NCI-H1417 (cell line): ENCODE results near the gene EEF1AKMT2.
A peak's percentile ranks its signal among the peaks of the same experiment; 100 is the strongest.
"Not testable (repeated sequence)": the region's sequence is repeated elsewhere in the genome, so short reads cannot be mapped to it uniquely, and the experiment has no call there.

Source experiments
- DNase-seq, 3 experiments: peaks; one replicate each; lab custom pipeline; 2025; lab: John Stamatoyannopoulos, UW

EEF1AKMT2 gene

DNA sequence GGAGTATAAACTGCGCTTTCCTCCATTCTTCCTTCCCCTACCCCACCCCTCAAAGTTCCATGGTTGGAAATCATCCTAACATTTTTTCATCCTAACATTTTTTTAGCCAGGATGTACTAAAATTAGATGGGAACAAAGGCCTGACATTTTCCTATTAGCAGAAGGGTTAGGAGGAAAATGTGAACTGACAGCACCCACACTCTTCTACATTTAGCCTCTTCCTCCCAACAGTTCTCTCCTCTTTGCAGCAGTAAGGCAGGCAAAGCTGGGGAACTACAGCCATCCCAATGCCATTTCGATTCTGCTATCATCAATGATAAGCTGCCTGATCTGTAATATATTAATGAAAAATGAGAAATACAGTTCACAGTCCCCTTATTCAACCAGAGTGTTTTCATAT lies 36.1 kb downstream of the EEF1AKMT2 start:
- DNase-seq: no peak

GRCh38 chr10:124754227-124754626 lies 37.5 kb downstream of the EEF1AKMT2 start:
- no peak for DNase-seq

DNA sequence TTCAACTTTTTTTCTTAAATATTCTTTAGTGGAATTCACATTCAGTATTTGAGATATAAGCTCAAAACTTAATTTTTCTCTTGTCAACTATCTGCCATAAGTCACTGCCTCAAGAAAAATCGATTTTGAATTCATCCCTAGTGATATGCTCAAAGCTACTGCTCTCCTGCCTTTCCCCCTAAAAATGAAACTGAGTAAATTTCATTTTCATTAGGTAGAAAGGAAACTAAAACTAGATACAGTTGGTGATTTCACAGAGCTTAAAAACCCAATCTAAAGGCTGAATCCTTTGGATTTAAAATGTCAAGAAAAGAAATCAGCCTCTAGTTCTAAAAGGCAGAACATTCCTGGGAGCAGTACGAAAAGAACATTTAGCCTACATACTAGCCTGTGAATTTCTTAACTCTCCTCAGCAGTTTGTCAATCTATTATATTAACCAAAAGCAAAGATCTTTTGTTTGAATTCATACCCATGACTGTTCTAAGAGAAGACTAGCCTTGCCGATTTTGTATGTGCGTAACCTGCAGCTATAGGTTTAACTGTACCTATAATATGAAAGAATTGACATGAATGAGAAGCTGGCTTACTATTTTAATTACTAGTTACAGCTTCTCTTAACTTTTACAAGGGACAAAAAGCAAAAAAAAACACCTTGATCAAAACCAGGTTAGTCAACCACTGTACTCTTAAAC lies 42.6 kb downstream of the EEF1AKMT2 start:
- DNase-seq: no peak

- DNase-seq: no peak
These were observed 43.5 kb downstream of the EEF1AKMT2 start for GRCh38 chr10:124748166-124748565.

- DNase-seq: no peak
These were observed 43.9 kb downstream of the EEF1AKMT2 start for GRCh38 chr10:124747745-124748144.

GRCh38 chr10:124746992-124747391 lies 44.7 kb downstream of the EEF1AKMT2 start:
- DNase-seq: no peak

GRCh38 chr10:124746447-124746846 lies 45.2 kb downstream of the EEF1AKMT2 start:
- DNase-seq: not testable (repeated sequence)

DNA sequence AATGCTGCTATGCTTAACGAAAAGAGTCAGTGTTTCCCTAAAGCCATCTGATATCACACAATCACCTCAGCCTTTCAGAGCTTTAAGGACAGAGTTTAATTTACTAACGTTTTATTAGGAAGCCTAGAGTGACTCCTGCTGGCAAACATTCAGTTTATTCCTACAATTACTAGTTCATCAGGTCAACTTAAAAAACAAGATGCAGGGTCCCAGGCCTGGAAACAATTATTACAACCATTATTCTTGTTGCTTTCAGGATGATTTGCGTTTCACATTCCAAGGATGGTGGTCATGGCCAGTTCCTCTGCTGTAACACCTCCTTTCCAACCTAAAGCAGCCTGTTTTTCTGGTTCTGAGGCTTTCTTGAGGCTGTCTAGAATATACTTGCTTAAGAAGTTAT lies 46.0 kb downstream of the EEF1AKMT2 start:
- DNase-seq: peak in 2 of 3 experiments; percentile 9 to 65

DNA sequence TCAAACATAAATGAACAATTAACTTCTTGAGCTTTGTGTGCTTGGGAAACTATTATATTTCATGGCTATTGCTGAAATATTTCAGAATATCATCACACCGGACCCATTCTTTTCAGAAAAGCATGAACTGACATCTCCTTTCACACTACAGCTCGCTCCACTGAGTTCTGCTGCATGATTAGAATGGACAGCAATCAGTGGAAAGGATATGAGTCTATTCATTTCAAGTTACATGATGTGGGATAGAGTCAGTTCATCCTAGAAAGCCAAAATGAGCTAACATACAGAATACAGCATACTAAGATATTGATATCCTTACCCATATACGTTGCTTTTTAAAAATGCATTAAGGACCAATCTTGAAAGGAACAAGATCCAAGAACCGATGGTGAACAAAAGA lies 46.4 kb downstream of the EEF1AKMT2 start:
- DNase-seq: no peak

GRCh38 chr10:124744102-124745050 lies 47.3 kb downstream of the EEF1AKMT2 start, which contains the start of gene FAM53B:
Gene FAM53B, minus strand, starts transcription at chr10:124744378. Its CDS starts 37,665 bp downstream, at chr10:124706713.
- peak; percentile 65 to 77 (median 74) for DNase-seq

- DNase-seq: peak in 2 of 3 experiments; percentile 45 to 53
These were observed 48.2 kb downstream of the EEF1AKMT2 start for GRCh38 chr10:124743191-124744101.

GRCh38 chr10:124742413-124743190 lies 49.1 kb downstream of the EEF1AKMT2 start:
- DNase-seq: peak; percentile 30 to 63 (median 55)

DNA sequence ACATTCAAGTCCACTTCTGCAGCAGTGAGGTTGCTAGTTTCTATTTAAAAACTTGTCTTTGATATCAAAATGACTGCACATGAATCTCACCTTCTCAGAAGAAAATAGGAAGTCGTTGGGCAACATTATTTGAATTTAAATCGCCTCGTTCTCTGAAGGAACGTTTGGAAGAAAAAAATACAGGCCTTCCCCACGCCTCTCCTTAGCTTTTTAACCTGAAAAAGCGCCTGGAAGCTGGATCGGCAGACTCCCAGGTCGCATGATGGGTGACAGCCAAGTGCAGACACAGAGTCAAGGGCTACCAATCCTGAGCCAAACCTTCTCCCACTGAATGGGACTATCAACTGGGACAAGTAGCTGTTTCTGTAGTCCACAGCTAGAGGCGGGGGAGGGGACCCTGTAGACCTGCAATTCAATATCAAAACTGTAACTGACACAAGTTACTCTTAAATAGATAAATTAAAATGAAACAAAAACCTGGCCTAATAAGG lies 49.7 kb downstream of the EEF1AKMT2 start:
- peak in 1 of 3 experiments; percentile 55 for DNase-seq

- DNase-seq: peak; percentile 59 to 83 (median 62)
These were observed 50.3 kb downstream of the EEF1AKMT2 start for GRCh38 chr10:124741281-124741921.

DNA sequence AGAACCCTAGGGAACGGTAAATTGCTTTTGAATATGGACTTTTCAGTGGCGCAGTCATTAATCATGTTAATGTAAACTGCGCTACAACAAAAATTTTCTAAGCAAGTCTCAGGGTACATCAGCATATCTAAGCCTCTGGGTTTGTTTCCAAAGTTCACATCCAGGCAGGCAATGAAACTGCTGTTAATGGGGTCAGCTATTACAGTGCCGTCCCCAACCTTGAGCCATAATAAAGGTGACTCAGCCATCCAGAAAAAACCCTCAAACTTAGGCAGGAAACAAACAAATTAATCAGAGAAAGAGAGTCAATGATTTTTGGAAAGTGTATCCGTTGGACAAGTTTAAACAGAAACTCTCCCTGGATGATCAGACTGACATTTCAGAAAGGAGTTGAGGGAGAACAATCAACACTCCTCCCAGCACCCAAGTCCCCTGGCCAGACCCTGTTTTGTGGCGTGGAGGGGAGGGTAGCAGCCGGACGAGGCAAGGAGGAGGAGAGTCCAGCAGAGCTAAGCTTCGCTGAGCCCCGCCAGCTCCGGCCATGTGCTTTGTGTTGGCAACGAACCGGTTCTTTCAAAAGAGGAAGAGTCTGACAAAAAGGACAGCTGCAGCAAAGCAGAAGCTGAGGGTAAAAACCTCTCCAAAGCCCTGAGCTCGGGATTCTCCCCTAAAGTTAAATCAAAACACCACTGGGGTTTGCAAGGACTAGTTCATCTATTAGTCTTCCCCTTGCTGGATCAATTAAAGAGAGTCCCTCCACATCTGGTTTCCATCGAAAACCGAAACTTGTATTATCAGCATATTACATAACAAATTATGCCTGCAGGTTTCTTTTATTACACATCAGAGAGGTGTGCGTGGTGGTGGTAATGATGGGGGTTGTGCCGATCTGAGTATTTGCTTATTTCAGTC lies 51.1 kb downstream of the EEF1AKMT2 start:
- peak; percentile 7 to 66 (median 31) for DNase-seq

GRCh38 chr10:124739986-124740368 lies 51.7 kb downstream of the EEF1AKMT2 start:
- peak in 1 of 3 experiments; percentile 22 for DNase-seq

GRCh38 chr10:124739119-124739921 lies 52.4 kb downstream of the EEF1AKMT2 start:
- peak in 1 of 3 experiments; percentile 16 for DNase-seq

DNA sequence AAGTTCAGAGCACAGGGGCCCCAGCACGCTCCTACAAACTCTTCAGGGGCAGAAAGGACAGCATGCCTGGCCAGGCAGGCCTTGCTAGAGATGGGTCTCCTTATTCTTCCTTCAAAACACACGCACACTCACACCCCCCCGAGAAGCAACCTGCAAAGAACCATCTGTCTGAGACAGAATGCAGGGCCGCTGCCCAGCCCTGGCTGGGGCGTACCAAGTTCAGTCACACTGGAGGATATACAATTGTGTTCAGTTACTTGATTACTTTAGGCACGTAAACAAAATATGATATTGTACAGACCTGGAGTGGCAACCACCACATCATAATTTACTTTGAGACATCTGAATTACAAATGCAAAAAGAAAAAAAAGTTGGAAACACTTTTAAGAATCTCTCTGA lies 53.2 kb downstream of the EEF1AKMT2 start:
- DNase-seq: no peak
